Common myeloid progenitor, CD34-positive (primary cell): ENCODE data around the gene KCNT1.

Experiments used
- CTCF ChIA-PET: fragments of 350-600 bp; sonication (Branson Sonifier 250); formaldehyde crosslinking; loops from one replicate; lab custom pipeline; 2021; ENCODE audit warnings: antibody characterized with exemption; lab: Charles Lee
- POLR2A ChIA-PET: fragments of 350-600 bp; sonication (Branson Sonifier 250); formaldehyde crosslinking; loops from one replicate; lab custom pipeline; 2021; ENCODE audit warnings: antibody characterized with exemption; lab: Charles Lee
- DNase-seq, 3 donors: peaks; one replicate each; pipeline versions ENCODE4 v3.0.0 to v3.0.0-alpha.2; 2013
- H3K27ac ChIP-seq, 2 experiments: 1 replicate in 1 of 2; 2 replicates in 1 of 2; pipeline ENCODE4 v1.7.0; 2013; ENCODE audit warnings: inconsistent platforms in 2 of 2, low read length in 2 of 2, mild to moderate bottlenecking in 2 of 2, low read depth in 1 of 2, moderate library complexity in 1 of 2; ENCODE audit not compliant: severe bottlenecking in 2 of 2, insufficient read depth in 1 of 2, poor library complexity in 1 of 2
- H3K27me3 ChIP-seq, 5 experiments: replicated peaks in 2 of 5; 1 replicate in 3 of 5; 2 replicates in 2 of 5; pipeline versions ENCODE4 v1.6.1 to v1.7.0; 2013; ENCODE audit warnings: low read length in 4 of 5, mild to moderate bottlenecking in 2 of 5, moderate library complexity in 2 of 5, inconsistent platforms in 1 of 5; ENCODE audit not compliant: insufficient read depth in 5 of 5, control insufficient read depth in 4 of 5
- H3K36me3 ChIP-seq, 4 experiments: 1 replicate in 2 of 4; 2 replicates in 2 of 4; pipeline versions ENCODE4 v1.6.1 to v1.7.0; 2013; ENCODE audit warnings: low read length in 3 of 4, control low read depth in 1 of 4, mild to moderate bottlenecking in 1 of 4; ENCODE audit not compliant: control insufficient read depth in 4 of 4, insufficient read depth in 4 of 4
- H3K4me1 ChIP-seq, 4 experiments: 1 replicate in 3 of 4; 2 replicates in 1 of 4; pipeline versions ENCODE4 v1.6.1 to v1.7.1; 2013; ENCODE audit warnings: low read length in 3 of 4, mild to moderate bottlenecking in 3 of 4, control low read depth in 1 of 4, inconsistent platforms in 1 of 4, moderate library complexity in 1 of 4; ENCODE audit not compliant: control insufficient read depth in 4 of 4, insufficient read depth in 4 of 4; ENCODE audit errors: control extremely low read depth in 1 of 4
- H3K4me3 ChIP-seq, 7 experiments: 1 replicate in 4 of 7; 2 replicates in 3 of 7; pipeline versions ENCODE4 v1.5.1 to v1.7.0; 2013; ENCODE audit warnings: mild to moderate bottlenecking in 7 of 7, low read length in 6 of 7, moderate library complexity in 6 of 7, inconsistent platforms in 2 of 7, low read depth in 2 of 7, control low read depth in 1 of 7; ENCODE audit not compliant: insufficient read depth in 4 of 7, control insufficient read depth in 1 of 7; ENCODE audit errors: extremely low read depth in 1 of 7
- H3K9me3 ChIP-seq, 5 experiments: 1 replicate in 4 of 5; 2 replicates in 1 of 5; pipeline versions ENCODE4 v1.6.1 to v1.7.1; 2013; ENCODE audit warnings: low read length in 4 of 5, mild to moderate bottlenecking in 2 of 5, inconsistent platforms in 1 of 5, low read depth in 1 of 5, moderate library complexity in 1 of 5; ENCODE audit not compliant: control insufficient read depth in 4 of 5, insufficient read depth in 2 of 5; ENCODE audit errors: control extremely low read depth in 1 of 5
- WGBS: methylation state at CpG from one replicate; pipeline ENCODE4 v1.1.5; 2013; ENCODE audit not compliant: insufficient coverage; 5-methylcytosine and 5-hydroxymethylcytosine counted together

The KCNT1 gene

GRCh38 chr9:135826188-135826545 lies 124.2 kb downstream of the KCNT1 start:
- no peaks in the 10 kb centered on the region for H3K4me1 ChIP-seq
- peaks cover 2 to 10% (median 4%) of the 10 kb centered on the region in 5 experiments for H3K9me3 ChIP-seq
- H3K27ac ChIP-seq: no peak overlapping the region
- H3K36me3 ChIP-seq: peaks cover 24 to 57% (median 33%) of the 10 kb centered on the region in 4 experiments
- H3K27me3 ChIP-seq: no peaks in the 10 kb centered on the region
- POLR2A ChIA-PET: no interaction called here
- DNase-seq: no peak
- WGBS: 96% methylated on average over 12 of the region's 14 CpGs
- CTCF ChIA-PET: no interaction called here
- H3K4me3 ChIP-seq: no peak overlapping the region

- Histone ChIP-seq H3K36me3 (peaks cover 21 to 46% (median 26%) of the 10 kb centered on the region in 4 experiments), H3K4me1 (no peaks in the 10 kb centered on the region), H3K9me3 (peaks cover 2 to 10% (median 4%) of the 10 kb centered on the region in 5 experiments), H3K27me3 (no peaks in the 10 kb centered on the region), H3K27ac (no peak overlapping the region), H3K4me3 (no peak overlapping the region)
- POLR2A ChIA-PET: no interaction called here
- no peak for DNase-seq
- WGBS: 89% methylated on average over 10 of the region's 12 CpGs
- CTCF ChIA-PET: no interaction called here
Observed at GRCh38 chr9:135827301-135827700, 125.3 kb downstream of the KCNT1 start.

- CTCF ChIA-PET: no interaction called here
- Histone ChIP-seq H3K9me3 (peaks cover 2 to 10% (median 4%) of the 10 kb centered on the region in 5 experiments), H3K4me1 (no peaks in the 10 kb centered on the region), H3K4me3 (no peak overlapping the region), H3K27me3 (no peaks in the 10 kb centered on the region), H3K36me3 (peaks cover 17 to 39% (median 20%) of the 10 kb centered on the region in 4 experiments), H3K27ac (no peak overlapping the region)
- DNase-seq: no peak
- WGBS: 95% methylated on average over 10 of the region's 13 CpGs
- POLR2A ChIA-PET: no interaction called here
Observed at GRCh38 chr9:135827866-135828580, 126.0 kb downstream of the KCNT1 start.

- ChIA-PET CTCF (no interaction called here), POLR2A (no interaction called here)
- Histone ChIP-seq H3K9me3 (peaks cover 2 to 10% (median 4%) of the 10 kb centered on the region in 5 experiments), H3K4me1 (no peaks in the 10 kb centered on the region), H3K4me3 (no peak overlapping the region), H3K27me3 (no peaks in the 10 kb centered on the region), H3K36me3 (peaks cover 11 to 33% (median 18%) of the 10 kb centered on the region in 4 experiments), H3K27ac (no peak overlapping the region)
- WGBS: 100% methylated on average over 4 of the region's 5 CpGs
- DNase-seq: no peak
Observed at GRCh38 chr9:135828656-135829055, 126.7 kb downstream of the KCNT1 start.

- H3K4me1 ChIP-seq: no peaks in the 10 kb centered on the region
- ChIA-PET CTCF (no interaction called here), POLR2A (no interaction called here)
- H3K27ac ChIP-seq: no peak overlapping the region
- H3K9me3 ChIP-seq: peaks cover 2 to 10% (median 4%) of the 10 kb centered on the region in 5 experiments
- no peak for DNase-seq
- no peaks in the 10 kb centered on the region for H3K27me3 ChIP-seq
- H3K36me3 ChIP-seq: peaks cover 8 to 40% (median 13%) of the 10 kb centered on the region in 4 experiments
- H3K4me3 ChIP-seq: no peak overlapping the region
- no CpG with 5 or more reads among the region's 1 CpG for WGBS
Observed at GRCh38 chr9:135830496-135830895, 128.5 kb downstream of the KCNT1 start.

- Histone ChIP-seq H3K4me1 (no peaks in the 10 kb centered on the region), H3K9me3 (peaks cover 0 to 8% (median 2%) of the 10 kb centered on the region in 5 experiments), H3K27ac (no peak overlapping the region), H3K27me3 (no peaks in the 10 kb centered on the region), H3K4me3 (no peak overlapping the region), H3K36me3 (peaks cover 0 to 29% (median 5%) of the 10 kb centered on the region in 4 experiments)
- no peak for DNase-seq
- no CpG with 5 or more reads among the region's 3 CpGs for WGBS
- ChIA-PET POLR2A (no interaction called here), CTCF (no interaction called here)
Observed at GRCh38 chr9:135833864-135834263, 131.9 kb downstream of the KCNT1 start.

- ChIA-PET POLR2A (no interaction called here), CTCF (interaction anchor here (1.0 kb wide), 1 partner anchor 31 kb away, joined by 4 read pairs; no protein-coding TSS in a partner anchor)
- Histone ChIP-seq H3K4me1 (no peaks in the 10 kb centered on the region), H3K36me3 (peaks cover 0 to 26% (median 7%) of the 10 kb centered on the region in 4 experiments), H3K4me3 (no peak overlapping the region), H3K9me3 (peaks cover 0 to 1% (median 0%) of the 10 kb centered on the region in 5 experiments), H3K27me3 (no peaks in the 10 kb centered on the region), H3K27ac (no peak overlapping the region)
- DNase-seq: no peak
- 95% methylated on average over 10 of the region's 10 CpGs for WGBS
Observed at GRCh38 chr9:135835131-135835530, 133.1 kb downstream of the KCNT1 start.
